Stomach (tissue), 4 donors: ENCODE measurements around the gene CERS5.

ENCODE experiments used
- CTCF ChIP-seq, 7 experiments: fragments of 450-650 bp in 4 of 7; fragments of 200-600 bp in 3 of 7; sonication (generic) in 3 of 7; IDR thresholded peaks; one replicate each; pipeline ENCODE4 v1.5.1; 2016 to 2019; ENCODE audit warnings: antibody characterized with exemption in 7 of 7, control low read depth in 2 of 7, mild to moderate bottlenecking in 1 of 7
- EP300 ChIP-seq: sonication (generic); formaldehyde crosslinking; IDR thresholded peaks from one replicate; pipeline ENCODE4 v1.6.1; 2017; ENCODE audit warnings: antibody characterized with exemption
- POLR2A ChIP-seq, 4 donors: fragments of 450-650 bp; IDR thresholded peaks; one replicate each; pipeline ENCODE4 v1.6.1; 2016; ENCODE audit warnings: antibody characterized with exemption in 4 of 4, control low read depth in 2 of 4, mild to moderate bottlenecking in 1 of 4, moderate library complexity in 1 of 4
- POLR2AphosphoS5 ChIP-seq, 3 donors: sonication (generic); formaldehyde crosslinking; IDR thresholded peaks; one replicate each; pipeline ENCODE4 v1.6.1; 2016; ENCODE audit warnings: antibody characterized with exemption in 3 of 3

- TF ChIP-seq CTCF (IDR thresholded peaks at IDR 0.05) = no peak
- TF ChIP-seq POLR2A (IDR thresholded peaks at IDR 0.05) = no peak
- no peak for TF ChIP-seq POLR2AphosphoS5 (IDR thresholded peaks at IDR 0.05)
- TF ChIP-seq EP300 = no peak
Observed at GRCh38 chr12:50079771-50080170, 87.4 kb downstream of the CERS5 start.
